GM12865 (cell line): ENCODE measurements around the gene BCL7B.
"Not testable (repeated sequence)": the region's sequence is repeated elsewhere in the genome, so short reads cannot be mapped to it uniquely, and the experiment has no call there.

Source experiments
- DNase-seq: peaks from one replicate; pipeline ENCODE4 v3.0.0; 2010; ENCODE audit warnings: low read depth
- H3K4me3 ChIP-seq: 2 replicates; pipeline ENCODE4 v1.5.1; 2011; ENCODE audit warnings: mild to moderate bottlenecking, low read depth, low read length, control low read depth
- TF ChIP-seq, protein P1 (sequence below): IDR thresholded peaks from 2 replicates; pipeline ENCODE4 v1.5.1; 2011; ENCODE audit warnings: low read length, control low read depth, low read depth, inconsistent platforms; ENCODE audit not compliant: insufficient read depth; ENCODE audit errors: missing control alignments

The BCL7B gene

DNA sequence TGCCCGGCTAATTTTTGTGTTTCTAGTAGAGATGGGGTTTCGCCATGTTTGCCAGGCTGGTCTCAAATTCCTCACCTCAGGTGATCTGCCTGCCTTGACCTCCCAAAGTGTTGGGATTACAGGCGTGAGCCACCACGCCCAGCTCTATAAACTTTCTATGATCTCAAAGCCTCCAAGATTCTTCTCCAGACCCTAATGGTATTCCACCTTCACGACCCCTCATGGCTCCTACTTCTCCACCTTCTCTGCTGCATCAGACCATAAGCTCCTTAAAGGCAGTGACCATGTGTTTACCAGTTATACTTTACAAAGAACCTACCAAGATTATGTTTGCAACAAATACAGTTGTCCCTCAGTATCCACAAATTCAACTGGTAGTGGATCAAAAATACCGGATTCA is 25.3 kb downstream of the BCL7B start:
- TF ChIP-seq, protein P1, sequence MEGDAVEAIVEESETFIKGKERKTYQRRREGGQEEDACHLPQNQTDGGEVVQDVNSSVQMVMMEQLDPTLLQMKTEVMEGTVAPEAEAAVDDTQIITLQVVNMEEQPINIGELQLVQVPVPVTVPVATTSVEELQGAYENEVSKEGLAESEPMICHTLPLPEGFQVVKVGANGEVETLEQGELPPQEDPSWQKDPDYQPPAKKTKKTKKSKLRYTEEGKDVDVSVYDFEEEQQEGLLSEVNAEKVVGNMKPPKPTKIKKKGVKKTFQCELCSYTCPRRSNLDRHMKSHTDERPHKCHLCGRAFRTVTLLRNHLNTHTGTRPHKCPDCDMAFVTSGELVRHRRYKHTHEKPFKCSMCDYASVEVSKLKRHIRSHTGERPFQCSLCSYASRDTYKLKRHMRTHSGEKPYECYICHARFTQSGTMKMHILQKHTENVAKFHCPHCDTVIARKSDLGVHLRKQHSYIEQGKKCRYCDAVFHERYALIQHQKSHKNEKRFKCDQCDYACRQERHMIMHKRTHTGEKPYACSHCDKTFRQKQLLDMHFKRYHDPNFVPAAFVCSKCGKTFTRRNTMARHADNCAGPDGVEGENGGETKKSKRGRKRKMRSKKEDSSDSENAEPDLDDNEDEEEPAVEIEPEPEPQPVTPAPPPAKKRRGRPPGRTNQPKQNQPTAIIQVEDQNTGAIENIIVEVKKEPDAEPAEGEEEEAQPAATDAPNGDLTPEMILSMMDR: no peak
- no peak overlapping the region for H3K4me3 ChIP-seq
- no peak for DNase-seq

DNA sequence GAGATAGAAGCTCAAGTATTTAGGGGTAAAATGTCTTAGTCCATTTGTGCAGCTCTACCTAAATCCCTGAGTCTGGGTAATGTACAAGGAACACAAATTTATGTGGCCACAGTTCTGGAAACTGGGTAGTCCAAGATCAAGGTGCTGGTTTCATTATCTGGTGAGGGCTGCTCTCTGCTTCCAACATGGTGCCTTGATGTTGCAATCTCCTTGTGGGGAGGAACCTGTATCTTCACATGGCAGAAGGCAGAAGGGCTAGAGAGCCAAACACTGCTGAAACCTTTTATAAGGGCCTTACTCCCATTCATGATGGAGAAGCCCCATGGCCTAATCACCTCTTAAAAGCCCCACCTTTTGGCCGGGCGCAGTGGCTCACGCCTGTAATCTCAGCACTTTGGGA is 26.7 kb downstream of the BCL7B start:
- TF ChIP-seq, protein P1: no peak
- H3K4me3 ChIP-seq: no peak overlapping the region
- DNase-seq: no peak

DNA sequence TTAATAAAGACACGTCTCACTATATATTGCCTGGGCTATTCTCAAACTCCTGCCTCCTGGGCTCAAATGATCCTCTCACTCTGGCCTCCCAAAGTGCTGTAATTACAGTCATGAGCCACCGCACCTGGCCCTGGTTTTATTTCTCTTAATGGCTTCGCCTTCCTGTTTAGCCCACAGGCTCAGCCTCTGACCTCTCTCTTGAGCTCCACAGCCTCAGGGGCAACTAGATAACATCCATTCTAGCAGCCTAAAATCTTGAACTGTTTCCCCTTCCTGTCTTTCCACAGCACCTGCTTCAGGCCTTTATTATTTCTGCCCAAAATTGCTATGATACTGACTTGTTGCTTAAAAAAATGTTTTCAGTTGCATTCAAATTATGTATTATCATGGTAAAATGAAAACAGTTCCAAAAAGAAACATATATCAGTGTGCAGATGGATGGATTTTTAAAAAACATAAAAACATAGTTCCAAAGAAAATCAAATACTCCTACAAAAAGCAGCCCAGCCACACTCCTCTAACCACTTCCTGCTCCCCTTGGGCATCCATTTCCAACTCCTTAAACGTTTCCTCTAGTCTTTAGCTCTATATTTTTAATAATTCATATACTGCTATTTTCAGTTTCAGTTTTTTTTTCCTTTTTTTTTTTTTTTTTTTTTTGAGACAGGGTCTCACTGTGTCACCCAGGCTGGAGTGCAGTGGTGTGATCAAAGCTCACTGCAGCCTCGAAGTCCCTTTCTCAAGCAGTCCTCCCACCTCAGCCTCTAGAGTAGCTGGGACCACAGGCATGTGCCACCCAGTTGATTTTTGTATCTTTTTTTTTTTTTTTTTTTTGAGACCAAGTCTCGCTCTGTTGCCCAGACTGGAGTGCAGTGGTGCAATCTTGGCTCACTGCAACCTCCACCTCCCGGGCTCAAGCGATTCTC is 30.3 kb downstream of the BCL7B start:
- TF ChIP-seq, protein P1: no peak

DNA sequence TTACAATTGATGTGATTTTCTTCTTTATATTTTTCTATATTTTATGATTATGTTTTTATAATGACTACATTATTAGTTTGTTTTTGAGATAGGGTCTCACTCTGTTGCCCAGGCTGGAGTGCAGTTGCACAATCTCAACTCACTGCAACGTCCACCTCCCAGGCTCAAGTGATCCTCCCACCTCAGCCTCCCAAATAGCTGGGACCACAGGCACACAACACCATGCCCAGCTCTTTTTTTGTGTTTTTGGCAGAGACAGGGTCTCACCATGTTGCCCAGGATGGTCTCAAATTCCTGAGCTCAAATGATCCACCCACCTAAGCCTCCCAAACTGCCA is 31.4 kb downstream of the BCL7B start:
- not testable (repeated sequence) for DNase-seq
- peak overlapping the region; percentile 52 for H3K4me3 ChIP-seq

More for the DNA sequence above, 30.3 kb downstream of the BCL7B start:
- H3K4me3 ChIP-seq: no peak overlapping the region
- DNase-seq: peak; percentile 60

DNA sequence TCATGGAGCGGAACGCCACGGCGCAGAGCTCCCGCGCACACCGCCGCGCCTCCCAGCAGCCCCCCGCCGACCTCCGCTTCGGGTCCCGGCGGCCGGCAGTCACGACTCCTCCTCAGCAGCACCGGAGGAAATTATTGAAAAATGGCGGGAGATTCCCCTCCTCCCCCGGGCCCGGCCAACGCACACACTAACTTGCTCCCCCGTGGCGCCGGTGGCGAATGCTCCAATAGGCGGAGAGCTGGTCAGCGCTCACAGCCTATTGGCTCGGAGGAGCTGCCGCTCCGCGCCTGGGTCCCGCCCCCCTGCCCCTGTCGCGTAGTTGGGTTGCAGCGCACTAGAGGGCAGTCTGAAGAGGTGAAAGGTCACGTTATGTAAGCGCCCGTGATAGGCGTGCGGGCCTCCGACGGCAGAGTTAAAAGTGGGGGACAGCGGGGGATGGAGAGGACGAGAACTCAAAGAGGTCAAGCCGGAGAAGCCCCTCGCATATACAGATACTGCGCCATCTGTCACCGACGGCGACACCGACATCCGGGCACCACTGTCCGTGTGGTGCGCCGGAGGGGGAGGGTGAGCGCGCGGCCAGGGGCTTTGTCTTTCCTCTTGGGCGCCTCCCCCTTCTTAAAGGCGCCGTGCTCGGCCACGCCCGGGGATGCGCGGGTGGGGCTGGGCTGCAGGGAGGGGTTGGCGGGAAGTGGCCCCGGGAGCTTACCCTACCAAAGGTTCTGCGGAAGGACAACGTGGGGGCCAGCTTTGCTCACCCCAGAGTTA is 35.2 kb downstream of the BCL7B start, which contains the start of gene BAZ1B:
Gene BAZ1B (minus strand): TSS at position 189 of the 768 bp plus-strand sequence. CDS start 360 bp downstream, outside the sequence.
- peak within 1 kb of the TSS; percentile 95 for H3K4me3 ChIP-seq
- TF ChIP-seq, protein P1: no peak

DNA sequence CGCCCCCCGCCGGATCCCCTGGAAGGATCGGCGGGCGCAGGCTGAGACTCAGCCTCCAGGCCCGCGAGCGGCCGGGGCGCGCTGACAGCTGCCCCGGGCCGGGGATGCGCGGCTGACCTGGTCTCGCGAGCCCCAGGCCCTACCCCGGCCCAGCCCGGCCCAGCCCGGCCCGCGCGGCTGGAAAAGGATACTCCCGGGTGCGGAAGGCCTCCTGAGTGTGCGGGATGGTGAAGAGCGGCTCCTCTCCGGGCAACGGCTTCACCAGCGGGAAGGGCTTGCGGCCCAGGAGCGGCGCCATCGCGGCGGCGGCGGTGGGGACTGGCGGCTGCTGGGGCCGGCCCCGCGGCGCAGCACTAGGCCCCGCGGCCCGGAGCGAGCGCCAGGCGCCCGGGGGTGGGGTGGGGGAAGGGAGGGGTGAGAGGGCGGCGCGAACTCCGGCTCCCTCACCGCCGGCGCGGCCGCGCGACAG is 35.8 kb downstream of the BCL7B start:
- TF ChIP-seq, protein P1: no peak
- DNase-seq: no peak
- H3K4me3 ChIP-seq: peak overlapping the region; percentile 95

More for the DNA sequence above, 35.2 kb downstream of the BCL7B start, which contains the start of gene BAZ1B:
- DNase-seq: peak; percentile 100
